Activated CD4-positive, CD25-positive, alpha-beta regulatory T cell (primary cell): ENCODE data around the gene RUNX1.

Source experiments
- DNase-seq, 4 experiments: peaks; one replicate each; lab custom pipeline; 2025; lab: John Stamatoyannopoulos, UW

RUNX1 gene

DNA sequence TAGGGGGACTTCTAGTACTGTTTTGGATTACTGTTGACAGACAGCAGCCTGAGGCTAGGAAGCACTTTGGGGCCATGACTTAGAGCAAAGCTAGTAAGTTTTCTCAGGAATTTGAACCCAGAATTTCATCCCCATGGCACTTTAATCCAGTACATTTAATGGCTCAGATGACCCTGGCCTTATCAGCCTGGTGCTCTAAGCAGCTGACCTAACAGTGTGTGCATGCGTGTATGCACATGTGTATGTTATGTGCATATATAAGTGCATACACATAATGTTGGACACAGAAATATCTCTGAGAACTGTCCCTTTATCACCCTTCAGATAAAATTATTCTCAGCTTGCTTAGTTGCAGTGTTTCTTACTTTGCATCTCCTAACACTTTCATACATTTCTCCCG is 265.3 kb downstream of the RUNX1 start:
- no peak for DNase-seq

DNA sequence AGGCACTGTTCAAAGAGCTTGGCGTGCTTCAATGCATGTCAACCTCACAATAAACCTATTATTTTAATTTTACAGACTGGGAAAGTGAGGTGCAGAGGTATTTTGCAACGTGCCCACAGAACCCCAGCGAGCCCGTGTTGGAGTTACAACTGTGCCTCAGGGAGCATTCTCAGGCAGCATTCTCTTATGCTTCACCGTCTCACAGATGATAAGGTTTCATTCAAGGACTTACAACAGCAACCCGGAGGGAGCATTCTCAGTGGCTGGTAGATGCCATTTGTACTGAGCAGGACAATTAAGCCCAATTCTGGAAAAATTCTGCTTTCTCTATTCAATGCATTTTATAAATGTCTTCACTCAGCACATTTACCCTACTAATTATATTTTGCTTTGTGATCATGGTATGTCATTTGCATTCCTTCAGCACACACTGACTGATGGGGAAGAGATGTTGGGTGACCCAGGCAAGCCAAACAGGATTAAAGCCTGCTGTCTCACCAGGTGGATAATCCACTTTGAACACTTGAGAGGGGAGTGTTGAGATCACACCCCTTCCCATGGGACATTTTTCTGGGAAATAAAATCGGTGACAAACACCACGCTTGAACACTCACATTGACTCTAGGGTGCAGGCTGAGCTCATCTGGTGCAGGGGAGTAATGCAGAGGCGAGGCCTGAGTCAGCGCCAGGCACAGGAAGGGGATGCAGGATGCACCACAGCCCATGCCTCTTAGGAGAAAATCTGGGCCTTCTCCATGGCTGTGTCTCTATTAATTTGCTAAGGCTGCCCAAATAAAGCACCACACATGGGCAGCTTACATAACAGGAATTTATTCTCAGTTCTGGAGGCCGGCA is 266.4 kb downstream of the RUNX1 start:
- DNase-seq = no peak

DNA sequence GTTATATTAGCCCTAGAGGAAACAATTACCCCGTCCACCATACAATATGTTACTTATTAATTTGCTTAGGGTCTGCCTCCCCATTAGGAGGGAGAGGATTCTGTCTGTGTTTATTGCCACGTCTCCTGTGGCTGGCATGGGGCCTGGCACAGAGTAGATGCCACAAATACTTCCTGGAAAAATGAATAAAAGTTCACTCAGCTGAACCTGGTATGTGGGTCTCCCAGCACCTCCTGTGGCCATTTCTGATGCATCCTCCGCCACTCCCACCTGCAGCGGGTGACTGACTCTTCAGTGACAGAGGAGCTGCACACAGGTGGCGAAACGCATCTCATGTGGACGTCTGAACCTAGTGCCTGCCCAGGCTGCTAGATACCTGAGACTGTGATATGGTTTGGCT is 267.6 kb downstream of the RUNX1 start:
- no peak for DNase-seq

DNA sequence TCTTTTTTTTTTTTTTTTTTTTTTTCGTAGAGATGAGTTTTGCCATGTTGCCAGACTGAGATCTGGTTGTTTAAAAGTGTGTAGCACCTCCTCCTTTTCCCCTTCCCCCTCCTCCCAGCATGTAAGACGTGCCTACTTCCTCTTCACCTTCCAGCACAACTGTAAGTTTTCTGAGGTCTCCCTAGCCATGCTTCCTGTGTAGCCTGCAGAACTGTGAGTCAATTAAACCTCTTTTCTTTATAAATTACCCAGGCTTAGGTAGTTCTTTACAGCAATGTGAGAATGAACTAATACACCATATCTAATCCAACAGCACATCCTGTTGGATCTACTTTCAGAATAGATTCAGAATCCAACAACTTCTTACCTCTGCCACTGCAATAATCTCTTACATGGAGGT is 269.2 kb downstream of the RUNX1 start:
- DNase-seq = no peak

DNA sequence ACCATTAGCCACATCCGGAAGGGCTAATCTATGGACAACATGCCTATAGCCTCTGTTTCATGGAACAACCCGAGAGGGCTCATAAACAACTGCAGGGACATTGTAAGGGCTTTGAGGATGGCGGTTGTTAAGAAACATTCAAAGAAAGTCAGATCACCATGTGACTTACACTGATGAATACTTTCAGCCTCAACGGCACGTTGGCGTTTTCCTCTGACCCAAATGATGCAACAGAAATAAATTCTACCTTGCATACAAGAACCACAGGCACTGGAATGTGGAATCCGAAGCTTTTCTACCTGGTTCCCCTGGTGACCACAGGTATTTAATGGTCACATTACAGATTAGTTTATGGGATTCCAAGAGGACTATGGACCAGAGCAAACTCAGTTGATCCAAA is 273.3 kb downstream of the RUNX1 start:
- DNase-seq = no peak

DNA sequence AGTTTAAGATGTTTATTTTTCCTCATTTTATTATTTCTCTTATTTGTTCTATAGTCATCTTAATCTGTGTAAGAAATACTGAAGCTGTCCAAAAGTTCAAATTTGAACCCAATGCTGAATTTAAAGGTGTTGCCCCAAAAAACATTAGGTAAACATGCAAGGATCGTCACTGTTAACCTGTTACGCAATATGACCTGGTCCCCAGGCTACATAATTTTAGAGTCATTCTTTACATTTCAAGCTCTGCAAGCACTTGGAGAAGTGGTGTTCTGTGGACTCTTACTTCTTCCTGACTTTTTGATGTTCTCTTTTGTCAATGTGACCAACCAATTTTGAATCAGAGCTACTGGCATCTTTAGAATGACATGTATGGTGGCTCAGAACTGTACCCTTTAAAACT is 274.4 kb downstream of the RUNX1 start:
- no peak for DNase-seq

DNA sequence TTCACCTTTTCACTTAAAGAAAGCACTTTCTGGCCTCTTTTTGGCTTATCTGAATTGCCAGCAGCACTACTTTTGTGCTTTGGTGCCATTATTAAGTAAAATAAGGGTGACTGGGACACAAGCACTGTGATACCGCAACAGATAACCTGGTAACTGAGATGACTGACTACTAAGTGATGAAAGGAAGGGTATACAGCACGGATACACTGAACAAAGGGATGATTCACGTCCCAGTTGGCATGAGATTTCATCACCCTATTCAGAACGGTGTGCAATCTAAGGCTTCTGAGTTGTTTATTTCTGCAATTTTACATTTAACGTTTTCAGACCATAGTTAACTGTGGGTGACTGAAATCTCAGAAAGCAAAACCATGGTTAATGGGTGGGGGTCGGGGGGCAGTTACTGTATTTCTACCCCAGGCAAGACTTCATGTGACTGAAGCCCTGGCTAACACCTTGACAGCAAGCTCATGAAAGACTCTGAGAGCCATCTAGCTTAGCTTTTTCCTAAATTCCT is 277.5 kb downstream of the RUNX1 start:
- DNase-seq = no peak

DNA sequence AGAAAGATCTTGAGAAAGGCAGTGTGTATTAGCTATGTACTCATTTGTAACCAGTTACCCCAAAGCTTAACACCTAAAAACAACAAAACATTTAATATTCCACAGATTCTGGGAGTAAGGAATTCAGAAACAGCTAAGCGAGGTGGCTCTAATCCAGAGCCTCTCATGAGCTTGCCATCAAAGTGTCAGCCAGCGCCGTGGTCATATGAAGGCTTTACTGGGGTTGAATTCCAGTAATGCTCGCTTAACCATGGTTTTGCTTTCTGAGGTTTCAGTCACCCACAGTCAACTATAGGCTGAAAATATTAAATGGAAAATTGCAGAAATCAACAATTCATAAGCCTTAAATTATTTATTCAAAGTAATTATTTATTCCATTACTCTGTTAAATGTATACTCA is 278.5 kb downstream of the RUNX1 start:
- DNase-seq = no peak

DNA sequence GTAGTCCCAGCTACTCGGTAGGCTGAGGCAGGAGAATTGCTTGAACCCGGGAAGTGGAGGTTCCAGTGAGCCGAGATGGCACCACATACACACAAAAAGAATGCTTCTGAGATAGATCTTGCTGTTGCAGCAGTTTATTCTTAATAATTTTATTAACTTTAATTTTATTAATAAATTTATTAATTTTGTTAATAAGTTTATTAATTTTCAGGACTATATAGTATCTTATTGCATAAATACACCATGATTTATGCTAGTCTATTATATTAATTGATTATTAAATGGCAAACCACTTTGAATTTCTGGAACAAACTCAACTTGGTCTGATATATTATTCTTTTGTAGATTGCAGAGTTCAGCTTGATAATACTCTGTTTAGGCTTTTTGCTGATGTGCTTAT is 280.8 kb downstream of the RUNX1 start:
- no peak for DNase-seq

DNA sequence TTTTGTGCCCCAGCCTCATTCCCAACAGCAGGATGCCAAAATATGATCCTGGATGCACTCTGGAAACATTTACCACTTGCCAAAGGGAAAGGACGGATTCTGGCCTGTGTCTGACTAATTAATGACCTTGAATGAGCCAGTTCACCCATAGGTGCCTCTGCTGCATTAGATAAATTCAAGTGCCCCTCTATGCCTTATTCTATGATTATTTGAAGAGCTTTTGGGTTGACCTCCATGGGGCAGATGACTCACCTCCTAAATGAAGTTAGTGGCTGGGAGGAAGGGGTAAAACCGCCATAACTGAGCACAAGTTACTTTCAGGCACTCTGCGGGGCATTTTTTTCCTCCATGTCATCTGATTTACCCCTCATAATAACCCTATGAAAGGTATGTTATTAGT is 282.2 kb downstream of the RUNX1 start:
- DNase-seq = no peak

DNA sequence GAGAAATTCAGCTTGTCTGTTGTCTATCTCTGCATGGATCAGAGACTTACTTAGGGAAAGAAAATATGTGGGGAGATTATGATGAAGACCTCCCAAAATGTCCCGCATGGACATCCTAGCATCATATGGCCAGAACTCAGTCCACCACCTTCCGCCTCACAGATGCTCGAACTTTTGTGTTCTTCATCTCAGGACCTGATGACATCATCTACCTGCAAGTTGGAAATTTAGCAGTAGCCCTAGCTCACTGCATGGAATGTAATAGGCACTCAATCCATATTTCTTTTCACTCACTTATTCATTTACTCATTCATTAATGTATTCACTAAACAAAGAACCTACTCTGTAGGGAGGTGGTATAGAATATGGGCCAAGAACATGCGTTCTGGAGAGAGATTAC is 283.5 kb downstream of the RUNX1 start:
- DNase-seq = no peak

DNA sequence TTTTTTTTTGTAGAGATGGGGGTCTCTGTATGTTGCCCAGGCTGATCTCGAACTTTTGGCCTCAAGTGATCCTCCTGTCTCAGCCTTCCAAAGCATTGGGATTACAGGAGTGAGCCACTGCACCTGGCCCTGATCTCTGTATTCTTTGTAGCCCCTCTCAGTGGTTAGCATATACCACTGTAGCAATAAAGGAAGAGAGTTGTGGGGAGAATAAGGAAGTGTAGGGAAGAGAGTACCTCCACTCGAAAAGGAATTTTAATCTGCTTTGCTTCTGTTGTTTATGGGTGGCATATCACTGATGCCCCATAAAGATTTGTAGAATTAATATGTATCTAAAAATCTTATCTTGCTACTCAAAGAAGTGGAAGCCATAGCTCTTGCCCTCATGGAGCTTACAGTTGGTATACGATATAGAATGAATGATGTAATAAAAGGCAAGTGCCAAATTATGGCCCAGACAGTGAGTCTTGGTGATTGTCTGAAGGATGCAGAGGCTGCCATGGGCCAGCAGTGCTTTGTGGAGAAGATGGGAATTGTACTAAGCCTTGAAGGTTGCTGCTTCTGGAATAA is 284.3 kb downstream of the RUNX1 start:
- no peak for DNase-seq

DNA sequence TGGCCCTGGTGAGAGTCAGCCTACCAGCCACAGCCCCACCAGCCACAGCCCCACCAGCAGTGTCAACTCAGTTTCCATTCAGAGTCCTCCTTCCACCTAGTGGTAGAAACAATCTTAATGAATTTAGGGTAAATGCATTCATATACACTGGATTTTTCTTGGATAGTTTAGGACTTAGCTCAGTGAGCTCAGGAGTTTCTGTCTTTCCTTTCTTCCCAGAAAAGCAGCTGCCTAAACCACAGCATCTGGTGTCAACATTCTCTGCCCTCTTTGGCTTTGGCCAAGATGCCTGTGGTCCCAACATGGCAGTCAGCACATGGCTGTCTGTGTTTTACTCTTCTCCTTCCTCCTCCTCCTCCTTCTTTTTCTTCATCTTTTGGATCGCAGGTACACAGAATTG is 286.3 kb downstream of the RUNX1 start:
- DNase-seq = no peak

DNA sequence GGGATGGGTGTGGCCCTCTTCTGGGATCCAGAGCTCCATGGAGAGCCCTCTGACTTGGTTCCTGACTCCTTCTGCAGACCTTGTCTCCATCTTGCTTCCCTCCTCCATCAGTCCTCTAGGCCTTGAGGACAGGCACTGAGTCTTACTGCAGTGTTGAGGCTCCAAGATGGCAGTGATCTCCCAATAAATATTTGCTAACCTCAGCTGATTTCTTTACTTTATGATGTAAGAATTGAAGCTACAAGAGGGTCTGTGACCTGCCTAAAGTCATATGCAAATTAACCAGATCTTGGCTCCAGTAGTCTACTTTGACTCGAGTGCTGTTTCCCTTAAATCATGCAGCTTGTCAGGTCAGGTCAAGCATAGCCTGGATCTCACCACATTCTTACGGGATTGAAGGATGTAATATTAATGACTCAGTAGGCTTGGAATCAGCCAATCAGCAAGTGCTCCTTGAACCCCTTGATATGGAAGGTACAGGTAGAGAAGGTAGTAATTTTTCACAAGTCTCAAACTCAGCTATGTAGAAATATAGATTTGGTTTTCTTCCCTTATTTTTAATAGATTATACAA is 287.3 kb downstream of the RUNX1 start:
- DNase-seq = no peak

DNA sequence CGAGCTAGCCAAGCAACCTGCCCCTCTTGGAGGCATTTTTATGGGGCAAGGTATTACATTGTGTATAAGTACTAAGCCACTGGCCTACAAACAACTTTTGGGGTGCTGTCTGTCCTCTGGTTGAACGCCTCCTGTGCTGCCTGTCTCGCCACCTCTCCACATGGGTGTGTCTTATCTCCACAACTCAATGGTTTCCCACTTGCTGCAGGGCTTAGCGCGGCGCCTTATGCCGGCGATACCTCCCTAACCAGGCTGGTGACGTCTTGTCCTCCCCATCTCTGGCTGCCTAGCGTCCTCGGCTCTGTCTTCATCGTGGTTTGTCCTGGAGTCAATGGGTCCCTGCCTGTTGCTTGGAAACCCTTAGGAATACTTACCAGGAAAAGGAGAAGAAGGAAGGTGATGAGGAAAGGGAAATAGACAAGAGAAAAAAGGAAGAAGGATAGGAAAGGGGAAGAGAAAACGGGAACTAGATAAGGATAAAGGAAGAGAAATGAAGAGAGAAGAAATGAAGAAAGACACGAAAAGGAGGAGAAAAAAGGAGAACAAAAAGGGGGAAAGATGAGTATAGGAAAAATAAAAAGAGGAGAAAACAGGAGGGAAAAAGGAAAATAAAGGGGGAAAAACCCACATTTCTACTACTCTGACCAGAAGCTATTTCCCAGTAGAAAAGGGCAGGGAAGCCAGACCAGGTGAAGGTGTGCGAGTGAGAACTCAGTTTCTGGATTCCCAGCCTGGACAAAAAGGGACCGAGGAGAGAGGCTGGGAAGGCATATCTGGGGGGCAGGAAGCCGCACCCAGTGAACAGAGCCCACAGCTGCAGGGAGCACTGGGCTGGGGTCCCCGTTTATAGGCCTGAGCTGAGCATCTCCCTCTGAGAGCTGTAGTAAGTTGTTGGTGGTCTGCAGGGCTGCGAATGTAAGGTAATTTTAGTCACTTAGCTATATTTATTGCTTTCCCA is 294.1 kb downstream of the RUNX1 start:
- DNase-seq = no peak

DNA sequence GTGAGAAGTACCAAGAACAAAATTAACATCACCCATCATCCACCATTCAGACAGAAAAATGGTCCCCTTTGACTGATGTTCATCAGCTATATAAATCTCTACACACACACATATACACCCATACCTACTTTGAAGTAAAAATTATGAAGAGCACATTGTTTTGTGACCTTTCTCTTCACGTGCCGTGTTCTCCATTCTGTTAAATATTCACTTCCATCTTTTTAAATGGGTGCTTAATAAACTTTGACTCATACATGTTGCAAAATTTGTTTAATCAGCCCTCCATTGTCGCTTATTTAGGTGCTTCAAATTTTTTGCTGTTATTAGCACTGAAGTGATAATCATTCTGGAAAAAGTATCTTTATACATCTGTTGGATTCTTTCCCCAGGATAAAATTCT is 300.2 kb downstream of the RUNX1 start:
- no peak for DNase-seq

DNA sequence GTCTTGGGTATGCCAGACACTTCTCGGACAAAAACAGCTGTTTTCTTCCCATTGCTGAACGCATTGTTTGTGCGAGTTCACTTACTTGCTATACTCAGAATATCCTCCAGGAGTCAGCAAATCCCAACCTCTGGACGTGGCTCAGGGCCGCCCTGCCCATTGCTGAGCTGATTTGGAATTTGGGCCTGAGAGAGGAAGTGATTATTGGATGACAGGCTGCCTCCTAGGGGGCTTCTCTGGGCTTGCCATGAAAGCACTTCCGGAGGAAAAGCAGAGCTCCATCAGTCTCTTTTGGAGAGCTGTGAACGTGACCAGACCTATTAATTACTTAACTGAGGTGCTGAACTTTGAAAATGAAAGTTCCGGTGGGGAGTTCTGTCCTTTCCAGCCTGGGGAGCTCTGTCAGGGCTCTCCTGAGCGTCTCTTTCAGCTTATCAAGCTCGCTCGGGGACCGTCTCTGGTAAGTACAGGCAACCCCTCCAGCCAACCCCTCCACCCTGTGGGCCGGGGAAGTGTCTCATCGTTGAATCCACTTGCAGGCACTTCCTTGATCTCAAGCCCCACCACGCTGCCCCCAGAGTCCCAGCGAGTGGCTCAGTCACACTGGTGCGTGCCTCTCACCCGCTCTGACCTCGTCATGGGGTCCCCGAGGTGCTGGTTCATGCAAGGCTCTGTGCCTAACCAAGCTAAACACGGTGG is 303.4 kb downstream of the RUNX1 start:
- DNase-seq = peak in 3 of 4 experiments; percentile 3 to 7 (median 3)

DNA sequence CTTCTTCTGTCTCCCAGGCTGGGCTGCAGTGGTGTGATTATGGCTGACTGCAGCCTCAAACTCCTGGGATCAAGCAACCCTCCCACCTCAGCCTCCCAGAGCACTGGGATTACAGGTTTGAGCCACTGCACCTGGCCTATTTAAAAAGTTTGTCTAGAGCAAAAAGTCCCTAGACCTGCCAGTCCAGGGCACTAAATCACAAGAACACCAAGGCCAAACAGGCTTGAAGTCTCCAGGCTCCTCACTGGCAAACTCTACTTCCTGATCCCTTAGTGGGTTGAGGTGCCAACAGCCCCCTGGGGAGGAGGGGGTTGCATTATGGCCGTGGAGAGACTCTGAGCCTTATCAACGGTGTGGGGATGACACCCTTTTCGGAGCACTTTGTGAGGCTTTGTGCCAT is 304.3 kb downstream of the RUNX1 start:
- no peak for DNase-seq

DNA sequence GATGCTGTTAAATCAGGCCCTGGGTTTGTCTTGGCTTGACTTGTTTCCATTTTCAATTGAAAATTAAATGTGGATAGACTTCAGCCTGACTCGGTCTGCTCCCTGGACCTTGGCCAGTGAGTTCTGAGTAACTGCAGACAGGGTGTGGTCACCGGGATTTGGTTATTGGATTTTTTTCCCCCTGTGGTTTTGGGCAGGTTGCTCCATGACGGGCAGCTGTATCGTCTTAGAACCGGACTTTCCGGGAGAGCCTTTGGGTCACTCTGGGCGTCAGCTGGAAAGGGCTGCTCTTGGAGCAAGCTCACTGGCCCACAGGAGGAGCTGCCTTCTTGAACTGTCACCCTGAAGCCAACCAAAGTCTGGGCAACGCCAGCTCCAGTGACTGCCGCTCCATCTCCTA is 305.3 kb downstream of the RUNX1 start:
- DNase-seq = no peak

DNA sequence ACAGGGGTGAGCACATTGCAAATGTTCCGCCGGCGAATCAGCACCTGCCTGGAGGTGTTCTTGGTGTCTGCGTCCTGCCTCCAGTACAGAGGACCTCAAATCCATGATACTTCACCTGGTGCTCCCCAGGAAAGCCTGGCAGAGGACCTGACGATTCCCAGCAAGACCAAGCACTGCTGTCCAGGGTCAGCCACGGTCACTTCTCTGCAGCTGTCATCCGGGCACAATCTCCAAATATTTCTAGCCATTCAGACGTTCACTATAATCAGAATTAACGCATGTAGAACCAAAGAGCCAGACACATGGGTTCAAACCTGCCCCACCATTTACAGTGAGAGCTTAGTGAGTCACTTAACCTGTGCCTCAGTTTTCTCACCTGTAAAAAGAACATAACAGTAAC is 305.8 kb downstream of the RUNX1 start:
- no peak for DNase-seq

DNA sequence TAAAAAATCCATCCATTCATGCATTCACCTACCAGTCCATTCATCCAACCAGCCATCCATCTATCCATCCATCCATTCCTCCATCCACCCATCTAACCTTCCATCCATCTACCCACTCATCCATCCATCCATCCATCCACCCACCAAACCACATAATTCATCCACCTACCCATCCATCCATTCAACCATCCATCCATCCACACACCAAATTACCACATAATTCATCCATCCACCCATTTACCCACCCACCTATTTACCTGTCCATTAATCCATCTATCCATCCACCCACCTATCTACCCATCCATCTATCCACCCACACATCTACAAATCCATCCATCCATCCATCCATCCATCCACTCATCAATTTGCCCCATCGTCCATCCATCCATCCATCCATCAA is 308.9 kb downstream of the RUNX1 start:
- DNase-seq = no peak
